ENCODE results near the gene RAB3IL1. TPM values are rescaled to one million over a fixed set of nuclear protein-coding genes. Genes with fewer than 3 reads are reported as not detected.

RAB3IL1 gene
- total RNA-seq, 4 donors from 2014 or later: 6.1 to 10.9 (median 7.8) TPM

DNA sequence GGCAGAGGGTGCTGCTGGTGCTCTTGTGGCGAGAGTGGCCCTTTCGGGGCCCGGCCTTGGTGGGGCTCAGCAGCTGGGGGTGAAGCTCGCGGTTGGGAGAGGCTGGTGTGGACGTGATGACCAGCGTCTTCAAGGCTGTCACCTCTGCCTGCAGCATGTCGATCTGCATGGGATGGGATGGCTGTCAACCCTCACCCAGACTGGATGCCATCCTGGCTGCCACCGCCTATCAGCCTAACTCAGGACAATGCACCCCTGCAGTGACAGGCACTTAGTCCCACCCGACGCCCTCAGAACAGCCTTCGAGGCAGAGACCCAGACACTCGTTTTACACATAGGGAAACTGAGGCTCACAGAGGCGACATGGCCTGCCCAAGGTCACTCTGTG is 10.8 kb downstream of the RAB3IL1 start:
- no peak overlapping the region for H3K4me3 ChIP-seq (ENCODE audit: low read depth, poor library complexity, severe bottlenecking)
- no peak for DNase-seq (ENCODE audit: low spot score in 2 of 2)
- intact Hi-C loops (cut with DNase I; ENCODE audit: low total_unique reads): no loop called here
- TF ChIP-seq, protein P1, sequence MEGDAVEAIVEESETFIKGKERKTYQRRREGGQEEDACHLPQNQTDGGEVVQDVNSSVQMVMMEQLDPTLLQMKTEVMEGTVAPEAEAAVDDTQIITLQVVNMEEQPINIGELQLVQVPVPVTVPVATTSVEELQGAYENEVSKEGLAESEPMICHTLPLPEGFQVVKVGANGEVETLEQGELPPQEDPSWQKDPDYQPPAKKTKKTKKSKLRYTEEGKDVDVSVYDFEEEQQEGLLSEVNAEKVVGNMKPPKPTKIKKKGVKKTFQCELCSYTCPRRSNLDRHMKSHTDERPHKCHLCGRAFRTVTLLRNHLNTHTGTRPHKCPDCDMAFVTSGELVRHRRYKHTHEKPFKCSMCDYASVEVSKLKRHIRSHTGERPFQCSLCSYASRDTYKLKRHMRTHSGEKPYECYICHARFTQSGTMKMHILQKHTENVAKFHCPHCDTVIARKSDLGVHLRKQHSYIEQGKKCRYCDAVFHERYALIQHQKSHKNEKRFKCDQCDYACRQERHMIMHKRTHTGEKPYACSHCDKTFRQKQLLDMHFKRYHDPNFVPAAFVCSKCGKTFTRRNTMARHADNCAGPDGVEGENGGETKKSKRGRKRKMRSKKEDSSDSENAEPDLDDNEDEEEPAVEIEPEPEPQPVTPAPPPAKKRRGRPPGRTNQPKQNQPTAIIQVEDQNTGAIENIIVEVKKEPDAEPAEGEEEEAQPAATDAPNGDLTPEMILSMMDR (IDR thresholded peaks at IDR 0.05): no peak
- no peak for TF ChIP-seq POLR2A (IDR thresholded peaks at IDR 0.05)
- WGBS, 2 donors: 87 to 90% methylated on average over 10 to 14 of the region's 14 CpGs

DNA sequence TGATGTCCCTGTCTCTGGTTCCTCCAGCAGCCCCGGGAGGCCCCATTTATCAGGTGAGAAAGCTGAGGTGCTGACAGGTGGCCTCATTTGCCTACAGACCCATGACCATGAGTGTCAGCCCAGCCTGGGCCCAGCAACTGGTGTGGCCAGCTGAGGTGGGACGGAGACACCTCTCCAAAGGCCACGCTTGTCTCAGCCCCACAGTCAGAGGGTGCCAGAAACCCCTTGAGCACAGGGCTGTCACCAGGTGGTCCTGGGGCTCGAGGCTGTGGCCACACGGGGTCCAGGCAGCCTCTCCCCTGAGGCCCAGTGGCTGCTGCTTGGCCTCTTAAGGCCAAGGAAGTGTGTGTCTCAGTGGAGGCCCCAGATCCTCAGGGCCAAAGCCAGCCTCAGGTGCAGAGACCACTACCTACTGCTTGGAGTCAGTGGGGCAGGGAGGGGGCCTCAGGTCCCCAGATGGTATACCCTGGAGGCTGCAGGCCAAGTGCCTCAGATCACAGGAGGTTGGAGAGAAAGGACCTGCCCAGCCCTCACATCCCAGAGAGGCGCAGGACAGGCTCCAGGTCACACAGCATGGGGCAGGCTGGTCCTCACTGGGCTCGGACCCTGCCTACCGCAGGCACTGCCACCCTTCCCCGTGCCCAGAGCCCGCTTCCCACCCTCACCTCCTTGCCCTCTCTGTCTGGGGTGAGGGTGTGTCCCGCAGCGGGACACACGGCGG is 11.4 kb downstream of the RAB3IL1 start:
- 91 to 93% methylated on average over 9 to 10 of the region's 14 CpGs for WGBS, 2 donors
- intact Hi-C loops (cut with DNase I; ENCODE audit: low total_unique reads): no loop called here
- no peak overlapping the region for H3K4me3 ChIP-seq (ENCODE audit: low read depth, poor library complexity, severe bottlenecking)
- TF ChIP-seq, protein P1 (IDR thresholded peaks at IDR 0.05): no peak
- TF ChIP-seq POLR2A (IDR thresholded peaks at IDR 0.05): no peak
- no peak for DNase-seq (ENCODE audit: low spot score in 2 of 2)

DNA sequence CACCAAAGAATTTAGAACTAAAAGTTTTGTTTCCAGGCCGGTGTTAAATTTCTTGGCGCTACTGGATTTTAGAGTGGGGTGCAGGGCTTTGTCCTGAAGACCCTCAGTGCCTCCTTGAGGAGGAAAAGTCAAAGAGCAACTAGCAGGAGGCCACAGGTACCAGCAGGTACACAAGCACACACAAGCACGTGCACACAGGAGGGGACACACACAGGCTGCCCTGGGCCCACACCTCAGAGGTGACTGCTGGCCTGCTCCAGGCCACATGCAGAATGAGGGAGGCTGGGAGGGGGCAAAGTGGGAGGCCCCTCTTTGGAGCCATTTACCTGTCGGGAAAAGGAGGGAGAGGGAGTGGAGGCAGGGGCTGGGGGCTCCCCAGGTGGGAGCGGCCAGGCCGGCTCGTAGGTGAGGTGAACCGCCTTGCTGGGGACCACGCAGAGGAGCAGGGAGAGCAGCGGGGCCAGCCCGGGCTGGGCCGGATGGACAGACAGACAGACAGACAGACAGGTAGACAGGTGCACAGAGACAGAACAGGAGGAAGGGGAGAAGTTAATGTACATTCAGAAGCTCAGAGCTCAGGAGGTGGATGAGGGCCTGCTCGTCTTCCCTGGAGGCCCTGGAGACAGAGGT is 12.2 kb downstream of the RAB3IL1 start:
- H3K4me3 ChIP-seq (ENCODE audit: low read depth, poor library complexity, severe bottlenecking): no peak overlapping the region
- no peak for TF ChIP-seq POLR2A (IDR thresholded peaks at IDR 0.05)
- WGBS, 2 donors: 89 to 92% methylated on average over 13 of the region's 13 CpGs
- intact Hi-C loops (cut with DNase I; ENCODE audit: low total_unique reads): no loop called here
- no peak for DNase-seq (ENCODE audit: low spot score in 2 of 2)

DNA sequence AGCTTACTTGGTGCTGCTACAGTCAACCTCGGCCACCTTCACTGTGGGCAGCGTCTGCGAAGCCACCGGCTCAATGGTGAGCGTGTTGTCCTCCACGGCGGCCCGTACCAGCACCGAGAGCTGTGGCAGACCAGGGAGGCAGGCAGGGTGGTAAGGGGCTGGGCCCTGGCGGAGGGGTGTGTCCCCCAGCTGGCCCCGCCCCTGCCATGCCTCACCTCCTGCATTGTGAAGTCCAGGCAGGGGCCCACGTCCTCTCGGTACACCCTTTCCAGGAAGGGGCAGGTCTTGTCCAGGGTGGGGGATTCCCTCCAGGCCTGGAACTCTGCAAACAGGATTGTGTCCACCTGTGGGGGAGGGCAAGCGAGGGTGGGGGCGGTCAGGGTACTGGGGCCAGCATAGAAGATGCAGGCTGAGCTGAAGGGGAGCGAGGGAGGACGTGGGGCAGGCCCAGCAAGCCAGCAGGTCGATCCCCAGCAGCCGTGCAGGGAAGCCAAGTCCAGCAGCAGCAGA is 12.8 kb downstream of the RAB3IL1 start:
- WGBS, 2 donors: 57 to 78% methylated on average over 14 to 19 of the region's 19 CpGs
- no peak for DNase-seq (ENCODE audit: low spot score in 2 of 2)
- H3K4me3 ChIP-seq (ENCODE audit: low read depth, poor library complexity, severe bottlenecking): no peak overlapping the region
- no peak for TF ChIP-seq POLR2A (IDR thresholded peaks at IDR 0.05)
- TF ChIP-seq, protein P1 (IDR thresholded peaks at IDR 0.05): no peak
- intact Hi-C loops (cut with DNase I; ENCODE audit: low total_unique reads): no loop called here

DNA sequence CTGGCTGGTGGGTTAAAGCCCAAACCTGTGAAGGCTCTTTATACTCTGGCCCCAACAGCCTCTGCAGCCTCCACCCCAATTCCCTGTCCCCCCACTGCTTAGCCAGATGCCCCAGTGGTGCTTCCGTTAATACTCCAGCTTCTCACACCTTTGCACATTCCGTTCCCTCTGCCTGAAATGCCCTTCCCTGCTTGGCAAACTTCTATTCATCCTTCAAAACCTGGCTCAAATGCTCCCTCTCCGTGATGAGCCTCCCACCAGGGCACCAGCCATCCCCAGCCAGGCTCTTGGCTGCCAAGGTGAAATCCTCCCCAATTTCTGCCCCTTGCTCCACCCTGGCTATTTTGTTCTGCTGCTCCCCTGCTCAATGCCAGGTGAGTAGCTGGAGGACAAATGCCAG is 13.5 kb downstream of the RAB3IL1 start:
- intact Hi-C loops (cut with DNase I; ENCODE audit: low total_unique reads): no loop called here
- no peak for DNase-seq (ENCODE audit: low spot score in 2 of 2)
- 92 to 94% methylated on average over 3 of the region's 3 CpGs for WGBS, 2 donors
- no peak for TF ChIP-seq POLR2A (IDR thresholded peaks at IDR 0.05)
- no peak overlapping the region for H3K4me3 ChIP-seq (ENCODE audit: low read depth, poor library complexity, severe bottlenecking)

DNA sequence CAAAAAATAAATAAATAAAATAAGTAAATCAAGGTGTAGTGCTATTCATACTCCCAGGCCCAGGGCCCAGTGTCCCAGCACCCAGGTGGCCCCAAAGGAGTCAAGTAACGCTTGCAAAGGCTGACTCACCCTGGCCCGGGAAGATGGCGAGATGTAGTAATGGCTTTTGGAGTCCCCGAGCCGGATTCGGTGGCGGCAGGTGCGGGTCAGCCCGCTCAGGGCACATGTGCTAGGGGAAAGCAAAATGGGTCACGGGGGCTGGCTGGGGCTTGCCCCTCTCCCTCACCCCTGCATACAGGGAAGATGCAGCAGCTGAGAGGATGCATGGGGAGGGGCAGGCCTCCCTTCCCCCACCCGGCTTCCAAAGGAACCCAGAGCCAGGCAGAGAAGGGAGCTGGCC is 15.1 kb downstream of the RAB3IL1 start:
- intact Hi-C loops (cut with DNase I; ENCODE audit: low total_unique reads): no loop called here
- H3K4me3 ChIP-seq (ENCODE audit: low read depth, poor library complexity, severe bottlenecking): no peak overlapping the region
- no peak for DNase-seq (ENCODE audit: low spot score in 2 of 2)
- TF ChIP-seq, protein P1 (IDR thresholded peaks at IDR 0.05): no peak
- no peak for TF ChIP-seq POLR2A (IDR thresholded peaks at IDR 0.05)
- WGBS, 2 donors: 88 to 89% methylated on average over 11 of the region's 11 CpGs
